ENCODE measurements around the gene CATSPER1.

- TF ChIP-seq CTCF (IDR thresholded peaks at IDR 0.05 in 2 of 3, conservative IDR thresholded peaks at IDR 0.05 in 1 of 3; ENCODE audit: borderline replicate concordance in 1 of 3, insufficient read depth in 1 of 3, low read depth in 2 of 3, low read length in 2 of 3): no peak
- TF ChIP-seq EZH2phosphoT487 (IDR thresholded peaks at IDR 0.05; ENCODE audit: borderline replicate concordance): no peak
- no peak for TF ChIP-seq POLR2A (IDR thresholded peaks at IDR 0.05; ENCODE audit: borderline replicate concordance, extremely low read depth, insufficient read depth, insufficient read length)
- TF ChIP-seq SIN3A (IDR thresholded peaks at IDR 0.05; ENCODE audit: low read depth): no peak
- TF ChIP-seq EZH2 (IDR thresholded peaks at IDR 0.05): no peak
- TF ChIP-seq YY1 (IDR thresholded peaks at IDR 0.05; ENCODE audit: extremely low read depth, insufficient replicate concordance, low read depth, low read length): no peak
These were observed 34.2 kb downstream of the CATSPER1 start for GRCh38 chr11:65992056-65992455.

Data from HCT116 (cell line).